Aorta (tissue), 5 donors: ENCODE results near the gene ITPK1. TPM values are rescaled to one million over a fixed set of nuclear protein-coding genes. Genes with fewer than 3 reads are reported as not detected.

Source experiments
- ATAC-seq: fragments of 200-7000 bp; cut with Tn5 transposase; one replicate; pipeline ENCODE4 v1.9.1; 2022; ENCODE audit warnings: moderate library complexity; ENCODE audit not compliant: low FRiP score
- DNase-seq, 2 donors: peaks; one replicate each; pipeline ENCODE4 v3.0.0-alpha.2; 2020
- H3K27ac ChIP-seq, 2 donors: one replicate each; pipeline ENCODE4 v1.5.1; 2013; ENCODE audit warnings: low read length in 2 of 2, mild to moderate bottlenecking in 2 of 2, moderate library complexity in 2 of 2, control low read depth in 1 of 2, inconsistent platforms in 1 of 2, low read depth in 1 of 2
- H3K27me3 ChIP-seq, 2 donors: one replicate each; pipeline ENCODE4 v1.6.1; 2013; ENCODE audit warnings: control low read depth in 1 of 2, low read length in 1 of 2, mild to moderate bottlenecking in 1 of 2, moderate library complexity in 1 of 2; ENCODE audit not compliant: insufficient read depth in 2 of 2, control insufficient read depth in 1 of 2
- H3K36me3 ChIP-seq, 2 donors: one replicate each; pipeline ENCODE4 v1.6.1; 2013; ENCODE audit warnings: control low read depth in 1 of 2, low read length in 1 of 2, mild to moderate bottlenecking in 1 of 2; ENCODE audit not compliant: insufficient read depth in 2 of 2, control insufficient read depth in 1 of 2
- H3K4me1 ChIP-seq, 2 donors: one replicate each; pipeline ENCODE4 v1.6.1; 2013; ENCODE audit warnings: low read length in 2 of 2, control low read depth in 1 of 2, mild to moderate bottlenecking in 1 of 2, moderate library complexity in 1 of 2; ENCODE audit not compliant: insufficient read depth in 2 of 2, control insufficient read depth in 1 of 2
- H3K4me3 ChIP-seq, 2 donors: one replicate each; pipeline ENCODE4 v1.5.1; 2013; ENCODE audit warnings: low read length in 2 of 2, control low read depth in 1 of 2, mild to moderate bottlenecking in 1 of 2
- H3K9me3 ChIP-seq: one replicate; pipeline ENCODE4 v1.6.1; 2013; ENCODE audit warnings: mild to moderate bottlenecking, low read length; ENCODE audit not compliant: control insufficient read depth
- WGBS, 2 donors: extraction: QIAGEN DNeasy Blood & Tissue Kit; methylation state at CpG; one replicate each; pipeline ENCODE4 v1.1.7; 2013; 5-methylcytosine and 5-hydroxymethylcytosine counted together
- intact Hi-C, 2 donors: fragments of 100-400 bp; cut with DNase I; formaldehyde crosslinking; loops; one replicate each; pipeline versions ENCODE4 v1.14.2 to v1.15.0; 2022
- polyA plus RNA-seq, 2 donors: library from polyadenylated mRNA; stranded (reverse); fragments of 200-250 nt; gene quantifications; one replicate each; pipeline ENCODE4 v1.2.3, GENCODE V29; 2013
- total RNA-seq, 2 donors: library from RNA; stranded (reverse); fragmentation: NEBNext Ultra II Directional; extraction: Animal tissue kit (Norgen Biotek cat#: 25700); gene quantifications; one replicate each; pipeline ENCODE4 v1.2.1, GENCODE V29; 2021
- donor health status: healthy with polysubstance abuse.
- donor health status: Bipolar disorder and iron deficiency.
- donor health status: DM: no; HTN: no; CAD: no.
- donor health status: DM: no; HTN: no; CAD: no.
- donor health status: DM: yes; HTN: yes; CAD: no.

ITPK1 gene
- total and polyA plus RNA-seq, 4 donors = 39.7 to 69.5 (median 54.2) TPM

GRCh38 chr14:92890830-92891588 is 224.7 kb downstream of the ITPK1 start:
- H3K4me3 ChIP-seq = no peak overlapping the region
- H3K4me1 ChIP-seq = no peaks in the 10 kb centered on the region
- no peaks in the 10 kb centered on the region for H3K27me3 ChIP-seq
- ATAC-seq (no peak), DNase-seq (no peak)
- H3K9me3 ChIP-seq = peaks cover 6% of the 10 kb centered on the region
- intact Hi-C loops = no loop called here
- H3K27ac ChIP-seq = no peak overlapping the region
- no peaks in the 10 kb centered on the region for H3K36me3 ChIP-seq
- WGBS, 2 donors = 53 to 55% methylated on average over 7 of the region's 7 CpGs

DNA sequence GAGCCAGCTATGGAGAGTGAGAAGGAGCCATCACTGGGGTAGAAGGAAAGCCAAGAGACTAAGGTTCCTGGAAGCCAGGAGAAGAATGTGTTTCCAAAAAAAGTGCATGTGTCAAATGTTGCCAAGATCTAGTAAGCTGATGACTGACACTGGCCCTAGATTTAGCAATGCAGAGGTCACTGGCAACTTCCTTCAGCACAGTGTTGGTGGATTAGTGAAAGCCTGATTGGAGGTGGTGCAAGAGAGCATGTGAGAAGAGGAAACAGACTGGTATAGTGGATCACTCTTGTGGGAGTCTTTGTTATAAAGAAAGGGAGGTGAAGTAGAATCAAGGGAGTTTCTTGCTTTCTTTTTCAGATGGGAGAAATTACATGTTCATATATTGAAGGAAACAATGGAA is 226.8 kb downstream of the ITPK1 start:
- no peak for ATAC-seq
- no peak overlapping the region for H3K27ac ChIP-seq
- intact Hi-C loops = no loop called here

DNA sequence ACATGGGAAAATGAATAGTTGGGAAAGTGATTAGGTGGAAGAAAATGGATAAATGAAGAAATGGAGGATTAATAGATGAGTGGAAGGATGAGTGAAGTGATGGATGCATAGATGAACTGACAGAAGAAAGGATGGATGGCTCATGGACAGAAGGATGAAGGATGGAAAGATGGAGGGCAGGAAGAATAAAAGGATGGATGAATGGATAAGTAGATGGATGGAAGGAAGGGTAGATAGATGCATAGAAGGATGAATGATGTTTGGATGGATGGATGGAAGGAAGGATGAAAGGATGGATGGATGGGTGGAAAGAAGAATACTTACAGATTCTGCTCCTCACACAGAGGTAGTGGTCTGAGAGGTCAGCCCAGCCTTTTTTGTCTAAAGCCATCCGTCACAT is 228.6 kb downstream of the ITPK1 start:
- Histone ChIP-seq H3K4me3 (no peak overlapping the region), H3K36me3 (no peaks in the 10 kb centered on the region), H3K27me3 (no peaks in the 10 kb centered on the region), H3K27ac (no peak overlapping the region), H3K9me3 (no peaks in the 10 kb centered on the region), H3K4me1 (no peaks in the 10 kb centered on the region)
- ATAC-seq = no peak
- intact Hi-C loops = no loop called here
- WGBS, 2 donors = 85 to 90% methylated on average over 1 of the region's 1 CpG
- DNase-seq = no peak

More for the DNA sequence above, 226.8 kb downstream of the ITPK1 start:
- Histone ChIP-seq H3K4me3 (no peak overlapping the region), H3K27me3 (no peaks in the 10 kb centered on the region), H3K36me3 (no peaks in the 10 kb centered on the region), H3K9me3 (no peaks in the 10 kb centered on the region), H3K4me1 (no peaks in the 10 kb centered on the region)
- no peak for DNase-seq

Other genes with a start within 250 kb of the ITPK1 start
- gene CHGA, start 192.8 kb downstream of the ITPK1 start, total RNA-seq = not detected
- 1 to 10 TPM in 1 of 2 donors, under 1 TPM in 1; 0.13 to 4.8 TPM for gene CHGA, start 192.8 kb downstream of the ITPK1 start, polyA plus RNA-seq
- 10 to 100 TPM; 22.0 to 22.8 TPM for gene MOAP1, start 69.0 kb upstream of the ITPK1 start, total RNA-seq
- gene MOAP1, start 69.0 kb upstream of the ITPK1 start, polyA plus RNA-seq = 10 to 100 TPM; 37.6 to 38.7 TPM
- gene LYSET, start 69.4 kb upstream of the ITPK1 start, total RNA-seq = 10 to 100 TPM; 12.7 to 13.7 TPM
- 10 to 100 TPM; 17.1 to 42.2 TPM for gene LYSET, start 69.4 kb upstream of the ITPK1 start, polyA plus RNA-seq
- 1 to 10 TPM; 4.9 to 7.4 TPM for gene GON7, start 91.1 kb upstream of the ITPK1 start, total RNA-seq
- 10 to 100 TPM; 12.5 to 17.3 TPM for gene GON7, start 91.1 kb upstream of the ITPK1 start, polyA plus RNA-seq
- 10 to 100 TPM; 15.7 to 18.0 TPM for gene UBR7, start 91.3 kb upstream of the ITPK1 start, total RNA-seq
- 10 to 100 TPM; 14.7 to 18.5 TPM for gene UBR7, start 91.3 kb upstream of the ITPK1 start, polyA plus RNA-seq
- 10 to 100 TPM; 39.6 to 51.2 TPM for gene BTBD7, start 217.1 kb upstream of the ITPK1 start, total RNA-seq
- gene BTBD7, start 217.1 kb upstream of the ITPK1 start, polyA plus RNA-seq = 1 to 10 TPM; 7.4 to 8.5 TPM
- gene COX8C, start 231.3 kb upstream of the ITPK1 start, total RNA-seq = not detected
- not detected for gene COX8C, start 231.3 kb upstream of the ITPK1 start, polyA plus RNA-seq